HG03439 (cell line): ENCODE results near the gene ANLN.

Source experiments
- ATAC-seq: cut with Tn5 transposase; IDR thresholded peaks from one replicate; pipeline ENCODE4 v1.9.1; 2021; ENCODE audit warnings: mild to moderate bottlenecking, moderate library complexity; ENCODE audit not compliant: unreplicated experiment

ANLN gene

GRCh38 chr7:36408589-36408988 is 18.9 kb downstream of the ANLN start:
- ATAC-seq, result no peak

GRCh38 chr7:36409180-36409579 is 19.5 kb downstream of the ANLN start:
- no peak for ATAC-seq

- ATAC-seq, result no peak
Measured at GRCh38 chr7:36415144-36415543, 25.5 kb downstream of the ANLN start.

GRCh38 chr7:36416251-36416650 is 26.6 kb downstream of the ANLN start:
- ATAC-seq, result no peak

GRCh38 chr7:36420307-36420706 is 30.6 kb downstream of the ANLN start:
- no peak for ATAC-seq

- ATAC-seq, result no peak
Measured at GRCh38 chr7:36422072-36422471, 32.4 kb downstream of the ANLN start.

- no peak for ATAC-seq
Measured at GRCh38 chr7:36423633-36424032, 34.0 kb downstream of the ANLN start.

- no peak for ATAC-seq
Measured at GRCh38 chr7:36430186-36430585, 40.5 kb downstream of the ANLN start.

- ATAC-seq, result no peak
Measured at GRCh38 chr7:36430881-36431280, 41.2 kb downstream of the ANLN start.

- no peak for ATAC-seq
Measured at GRCh38 chr7:36438211-36438610, 48.5 kb downstream of the ANLN start.

GRCh38 chr7:36439624-36440023 is 50.0 kb downstream of the ANLN start:
- no peak for ATAC-seq

- ATAC-seq, result no peak
Measured at GRCh38 chr7:36440880-36441279, 51.2 kb downstream of the ANLN start.

GRCh38 chr7:36441344-36442022 is 51.8 kb downstream of the ANLN start:
- ATAC-seq, result no peak

GRCh38 chr7:36448781-36449379 is 59.2 kb downstream of the ANLN start:
- ATAC-seq, result no peak

GRCh38 chr7:36449685-36450084 is 60.0 kb downstream of the ANLN start:
- no peak for ATAC-seq

- ATAC-seq, result no peak
Measured at GRCh38 chr7:36453769-36454168, 64.1 kb downstream of the ANLN start.

- ATAC-seq, result no peak
Measured at GRCh38 chr7:36455646-36456045, 66.0 kb downstream of the ANLN start.

GRCh38 chr7:36456138-36456537 is 66.5 kb downstream of the ANLN start:
- ATAC-seq, result no peak

- no peak for ATAC-seq
Measured at GRCh38 chr7:36456548-36456947, 66.9 kb downstream of the ANLN start.

- ATAC-seq, result no peak
Measured at GRCh38 chr7:36459236-36459960, 69.7 kb downstream of the ANLN start.

GRCh38 chr7:36460811-36461429 is 71.3 kb downstream of the ANLN start:
- no peak for ATAC-seq
